BJ (cell line): Measurements from ENCODE around the gene MICAL3. TPM values are rescaled to one million over a fixed set of nuclear protein-coding genes. Genes with fewer than 3 reads are reported as not detected.

Source experiments
- CTCF ChIA-PET: fragments of 350-600 bp; formaldehyde crosslinking; extraction: SDS; loops from one replicate; lab custom pipeline; 2021; ENCODE audit warnings: antibody characterized with exemption, inconsistent platforms; lab: Yijun Ruan, JAX
- POLR2A ChIA-PET: fragments of 300-600 bp; sonication (Branson Sonifier 250); formaldehyde crosslinking; extraction: SDS; loops from one replicate; lab custom pipeline; 2021; ENCODE audit warnings: antibody characterized with exemption; lab: Charles Lee
- DNase-seq: peaks from one replicate; pipeline ENCODE4 v3.0.0-alpha.2; 2011; ENCODE audit warnings: low read depth
- H3K27me3 ChIP-seq: 2 replicates; pipeline ENCODE4 v1.6.0; 2011; ENCODE audit warnings: low read length; ENCODE audit not compliant: control insufficient read depth, insufficient read depth
- H3K36me3 ChIP-seq: 2 replicates; pipeline ENCODE4 v1.5.1; 2011; ENCODE audit warnings: low read length; ENCODE audit not compliant: control insufficient read depth, insufficient read depth
- H3K4me3 ChIP-seq: 2 replicates; pipeline ENCODE4 v1.5.1; 2011; ENCODE audit warnings: low read depth, mild to moderate bottlenecking, control low read depth, low read length
- polyA plus RNA-seq: library from polyadenylated mRNA; depleted of rRNA; stranded (reverse); fragments of >200 nt; gene quantifications from 2 replicates; pipeline ENCODE4 v1.2.3, GENCODE V29; 2011
- TF ChIP-seq, protein P1 (sequence below): IDR thresholded peaks from 2 replicates; pipeline ENCODE4 v1.5.1; 2011; ENCODE audit warnings: low read depth, mild to moderate bottlenecking, control low read depth, inconsistent platforms, low read length, moderate library complexity; ENCODE audit not compliant: insufficient read depth

Gene MICAL3
- polyA plus RNA-seq, 1 experiment = 16.4 TPM

DNA sequence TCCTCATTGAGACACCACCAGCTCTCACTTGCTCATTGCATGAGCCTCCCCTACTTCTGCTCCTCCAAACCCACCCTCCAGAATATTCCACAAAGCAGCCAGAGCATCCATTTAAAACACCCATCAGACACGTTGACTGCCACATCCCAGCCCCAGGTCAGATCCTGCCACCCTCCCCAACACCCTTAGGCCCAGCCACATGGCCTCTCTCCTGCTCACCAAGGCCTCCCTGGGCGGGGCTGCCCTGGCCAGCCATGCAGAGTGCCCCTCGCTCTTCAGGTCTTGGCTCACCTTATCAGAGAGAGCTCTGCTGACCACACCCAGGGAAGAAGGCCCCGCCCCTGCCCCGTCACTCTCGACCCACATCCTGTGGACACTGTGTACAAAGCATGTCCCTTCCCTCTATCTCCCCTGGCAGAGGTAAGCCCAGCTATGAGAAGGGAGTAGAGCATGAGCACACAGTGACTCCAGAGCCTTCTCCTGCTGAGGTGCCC is 106.8 kb downstream of the MICAL3 start:
- no peak overlapping the region for H3K4me3 ChIP-seq
- no peaks in the 10 kb centered on the region for H3K27me3 ChIP-seq
- ChIA-PET POLR2A (no interaction called here), CTCF (interaction anchor here (1.1 to 1.8 kb wide), 4 partner anchors 14 to 158 kb away, joined by 3 to 6 read pairs (median 3); partner anchors contain the start of gene MICAL3)
- no peak for DNase-seq
- TF ChIP-seq, protein P1, sequence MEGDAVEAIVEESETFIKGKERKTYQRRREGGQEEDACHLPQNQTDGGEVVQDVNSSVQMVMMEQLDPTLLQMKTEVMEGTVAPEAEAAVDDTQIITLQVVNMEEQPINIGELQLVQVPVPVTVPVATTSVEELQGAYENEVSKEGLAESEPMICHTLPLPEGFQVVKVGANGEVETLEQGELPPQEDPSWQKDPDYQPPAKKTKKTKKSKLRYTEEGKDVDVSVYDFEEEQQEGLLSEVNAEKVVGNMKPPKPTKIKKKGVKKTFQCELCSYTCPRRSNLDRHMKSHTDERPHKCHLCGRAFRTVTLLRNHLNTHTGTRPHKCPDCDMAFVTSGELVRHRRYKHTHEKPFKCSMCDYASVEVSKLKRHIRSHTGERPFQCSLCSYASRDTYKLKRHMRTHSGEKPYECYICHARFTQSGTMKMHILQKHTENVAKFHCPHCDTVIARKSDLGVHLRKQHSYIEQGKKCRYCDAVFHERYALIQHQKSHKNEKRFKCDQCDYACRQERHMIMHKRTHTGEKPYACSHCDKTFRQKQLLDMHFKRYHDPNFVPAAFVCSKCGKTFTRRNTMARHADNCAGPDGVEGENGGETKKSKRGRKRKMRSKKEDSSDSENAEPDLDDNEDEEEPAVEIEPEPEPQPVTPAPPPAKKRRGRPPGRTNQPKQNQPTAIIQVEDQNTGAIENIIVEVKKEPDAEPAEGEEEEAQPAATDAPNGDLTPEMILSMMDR = no peak
- H3K36me3 ChIP-seq = peaks cover 2% of the 10 kb centered on the region; the same call in 1 of the 2 replicates

GRCh38 chr22:17916226-17916889 is 108.0 kb downstream of the MICAL3 start:
- no peak for DNase-seq
- ChIA-PET CTCF (interaction anchor here (0.6 to 1.8 kb wide), 4 partner anchors 13 to 616 kb away, joined by 3 to 7 read pairs (median 4); no protein-coding TSS in a partner anchor), POLR2A (no interaction called here)
- no peak overlapping the region for H3K4me3 ChIP-seq
- TF ChIP-seq, protein P1 = no peak
- no peaks in the 10 kb centered on the region for H3K27me3 ChIP-seq
- peaks cover 2% of the 10 kb centered on the region; the same call in 1 of the 2 replicates for H3K36me3 ChIP-seq

- TF ChIP-seq, protein P1 = no peak
- ChIA-PET POLR2A (no interaction called here), CTCF (interaction anchor here (1.4 kb wide), 1 partner anchor 161 kb away, joined by 7 read pairs; no protein-coding TSS in a partner anchor)
- no peak for DNase-seq
- H3K36me3 ChIP-seq = peaks cover 2% of the 10 kb centered on the region; the same call in 1 of the 2 replicates
- H3K27me3 ChIP-seq = no peaks in the 10 kb centered on the region
- no peak overlapping the region for H3K4me3 ChIP-seq
Observed at GRCh38 chr22:17915676-17916075, 108.7 kb downstream of the MICAL3 start.

DNA sequence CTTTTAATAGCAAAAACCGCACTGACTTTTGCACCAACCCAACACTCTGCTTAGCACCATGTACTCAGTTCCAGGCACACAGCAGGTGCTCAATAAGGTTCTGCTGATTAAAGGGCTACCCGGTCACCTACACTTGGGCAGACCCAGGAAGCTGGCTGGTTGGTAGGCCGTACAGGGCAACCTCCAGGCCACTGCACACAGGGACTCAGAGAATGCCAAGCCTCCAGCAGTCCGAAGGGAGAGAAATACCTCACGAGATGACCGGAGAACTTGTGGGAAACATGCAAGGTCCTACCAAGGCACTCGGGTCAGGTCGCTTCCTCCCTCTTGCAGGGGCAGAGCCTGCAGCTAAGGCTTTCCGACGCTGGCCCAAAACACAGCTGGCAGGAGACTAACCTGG is 109.2 kb downstream of the MICAL3 start:
- no peak overlapping the region for H3K4me3 ChIP-seq
- no peaks in the 10 kb centered on the region for H3K27me3 ChIP-seq
- DNase-seq = no peak
- TF ChIP-seq, protein P1 = no peak
- peaks cover 2% of the 10 kb centered on the region; the same call in 1 of the 2 replicates for H3K36me3 ChIP-seq
- ChIA-PET POLR2A (no interaction called here), CTCF (interaction anchor here (1.4 to 1.6 kb wide), 2 partner anchors 8 to 161 kb away, joined by 5 to 7 read pairs; no protein-coding TSS in a partner anchor)

GRCh38 chr22:17914474-17914873 is 109.9 kb downstream of the MICAL3 start:
- no peak for DNase-seq
- CTCF ChIA-PET = interaction anchor here (1.4 to 1.6 kb wide), 2 partner anchors 8 to 162 kb away, joined by 5 to 7 read pairs; no protein-coding TSS in a partner anchor
- TF ChIP-seq, protein P1 = no peak
- no peak overlapping the region for H3K4me3 ChIP-seq
- H3K27me3 ChIP-seq = no peaks in the 10 kb centered on the region
- POLR2A ChIA-PET = no interaction called here
- H3K36me3 ChIP-seq = peaks cover 2% of the 10 kb centered on the region; the same call in 1 of the 2 replicates
